Measurements from ENCODE around the gene EXO1.

EXO1 gene

DNA sequence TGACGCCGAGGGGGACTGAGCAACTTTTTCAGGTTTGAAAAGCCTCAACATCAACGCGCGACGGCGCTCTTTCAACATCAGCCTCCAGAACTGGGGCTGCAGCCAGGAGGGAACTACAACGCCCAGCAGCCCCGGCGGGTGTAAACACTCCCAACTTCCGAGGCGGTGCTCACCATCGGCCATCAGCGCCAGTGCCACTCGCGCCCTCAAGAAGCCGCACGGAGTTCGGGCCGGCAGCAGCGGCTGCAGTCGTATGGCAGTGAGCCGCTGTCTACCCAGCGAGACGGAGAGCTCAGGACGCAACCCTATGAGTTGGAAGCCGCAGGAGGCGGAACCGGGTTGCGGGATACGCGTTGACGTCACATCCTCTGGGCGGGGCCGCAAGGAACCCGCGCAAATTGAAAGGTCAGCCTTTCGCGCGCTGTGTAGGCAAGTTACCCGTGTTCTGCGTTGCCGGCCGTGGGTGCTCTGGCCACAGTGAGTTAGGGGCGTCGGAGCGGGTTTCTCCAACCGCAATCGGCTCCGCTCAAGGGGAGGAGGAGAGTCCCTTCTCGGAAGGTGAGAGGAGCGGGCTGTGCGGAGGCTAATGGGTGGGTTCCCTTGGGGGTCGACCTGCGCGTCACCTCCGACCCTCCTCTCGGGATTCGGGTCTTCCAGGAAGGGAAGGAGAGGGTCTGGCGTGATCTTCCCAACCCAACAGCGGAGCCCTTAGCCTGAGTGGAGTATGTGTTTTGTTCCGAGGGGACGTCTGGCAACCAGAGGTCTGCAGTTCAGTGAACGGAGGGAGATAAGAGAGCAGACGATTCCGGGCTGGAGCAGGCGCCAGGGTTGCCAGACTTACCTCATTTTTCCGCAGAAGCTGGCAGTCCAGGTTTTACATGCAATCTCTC lies at the start of gene EXO1 (continued):
- TF ChIP-seq, protein P1, sequence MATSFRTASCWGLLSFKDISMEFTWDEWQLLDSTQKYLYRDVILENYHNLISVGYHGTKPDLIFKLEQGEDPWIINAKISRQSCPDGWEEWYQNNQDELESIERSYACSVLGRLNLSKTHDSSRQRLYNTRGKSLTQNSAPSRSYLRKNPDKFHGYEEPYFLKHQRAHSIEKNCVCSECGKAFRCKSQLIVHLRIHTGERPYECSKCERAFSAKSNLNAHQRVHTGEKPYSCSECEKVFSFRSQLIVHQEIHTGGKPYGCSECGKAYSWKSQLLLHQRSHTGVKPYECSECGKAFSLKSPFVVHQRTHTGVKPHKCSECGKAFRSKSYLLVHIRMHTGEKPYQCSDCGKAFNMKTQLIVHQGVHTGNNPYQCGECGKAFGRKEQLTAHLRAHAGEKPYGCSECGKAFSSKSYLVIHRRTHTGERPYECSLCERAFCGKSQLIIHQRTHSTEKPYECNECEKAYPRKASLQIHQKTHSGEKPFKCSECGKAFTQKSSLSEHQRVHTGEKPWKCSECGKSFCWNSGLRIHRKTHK (tag by site-specific recombination; IDR thresholded peaks at IDR 0.05), result no peak
- TF ChIP-seq ZNF114 (tag by site-specific recombination; IDR thresholded peaks at IDR 0.05) (no peak), ZSCAN30 (tag by site-specific recombination; IDR thresholded peaks at IDR 0.05) (peak; percentile 67; the same call in 1 of the 2 replicates), OSR2 (tag by site-specific recombination; IDR thresholded peaks at IDR 0.05) (no peak), ZNF768 (tag by site-specific recombination; IDR thresholded peaks at IDR 0.05) (no peak), KLF8 (tag by site-specific recombination; IDR thresholded peaks at IDR 0.05) (peak; percentile 98), ZNF423 (tag by site-specific recombination; IDR thresholded peaks at IDR 0.05) (no peak; the same call in 1 of the 2 replicates), ZNF274 (IDR thresholded peaks at IDR 0.05; ENCODE audit: low read length) (no peak), ZNF274 (tag by site-specific recombination; IDR thresholded peaks at IDR 0.05; ENCODE audit: borderline replicate concordance) (no peak), ZNF169 (tag by site-specific recombination; IDR thresholded peaks at IDR 0.05) (no peak), ZNF76 (tag by site-specific recombination; IDR thresholded peaks at IDR 0.05; ENCODE audit: borderline replicate concordance, low read depth) (peak; percentile 97), ZNF391 (tag by site-specific recombination; IDR thresholded peaks at IDR 0.05; ENCODE audit: borderline replicate concordance, low read depth) (peak; percentile 85; the same call in 1 of the 2 replicates), SCRT2 (tag by site-specific recombination; IDR thresholded peaks at IDR 0.05) (peak; percentile 49), ZNF785 (tag by site-specific recombination; IDR thresholded peaks at IDR 0.05) (0 out of 2 replicates have a peak, but pooled peaks have one; percentile 29), ZFP37 (tag by site-specific recombination; IDR thresholded peaks at IDR 0.05) (peak; percentile 99), ZXDB (tag by site-specific recombination; IDR thresholded peaks at IDR 0.05) (peak; percentile 95), ZNF747 (tag by site-specific recombination; IDR thresholded peaks at IDR 0.05) (no peak), BCL11A (tag by site-specific recombination; IDR thresholded peaks at IDR 0.05; ENCODE audit: low read depth) (no peak; the same call in 1 of the 2 replicates), WT1 (tag by site-specific recombination; IDR thresholded peaks at IDR 0.05) (no peak; the same call in none of the 2 replicates), ZBTB1 (tag by site-specific recombination; IDR thresholded peaks at IDR 0.05) (peak; percentile 99), KLF16 (tag by site-specific recombination; IDR thresholded peaks at IDR 0.05) (peak; percentile 93), ZFP69B (tag by site-specific recombination; IDR thresholded peaks at IDR 0.05) (no peak; the same call in 1 of the 2 replicates)
- TF ChIP-seq, protein P2, sequence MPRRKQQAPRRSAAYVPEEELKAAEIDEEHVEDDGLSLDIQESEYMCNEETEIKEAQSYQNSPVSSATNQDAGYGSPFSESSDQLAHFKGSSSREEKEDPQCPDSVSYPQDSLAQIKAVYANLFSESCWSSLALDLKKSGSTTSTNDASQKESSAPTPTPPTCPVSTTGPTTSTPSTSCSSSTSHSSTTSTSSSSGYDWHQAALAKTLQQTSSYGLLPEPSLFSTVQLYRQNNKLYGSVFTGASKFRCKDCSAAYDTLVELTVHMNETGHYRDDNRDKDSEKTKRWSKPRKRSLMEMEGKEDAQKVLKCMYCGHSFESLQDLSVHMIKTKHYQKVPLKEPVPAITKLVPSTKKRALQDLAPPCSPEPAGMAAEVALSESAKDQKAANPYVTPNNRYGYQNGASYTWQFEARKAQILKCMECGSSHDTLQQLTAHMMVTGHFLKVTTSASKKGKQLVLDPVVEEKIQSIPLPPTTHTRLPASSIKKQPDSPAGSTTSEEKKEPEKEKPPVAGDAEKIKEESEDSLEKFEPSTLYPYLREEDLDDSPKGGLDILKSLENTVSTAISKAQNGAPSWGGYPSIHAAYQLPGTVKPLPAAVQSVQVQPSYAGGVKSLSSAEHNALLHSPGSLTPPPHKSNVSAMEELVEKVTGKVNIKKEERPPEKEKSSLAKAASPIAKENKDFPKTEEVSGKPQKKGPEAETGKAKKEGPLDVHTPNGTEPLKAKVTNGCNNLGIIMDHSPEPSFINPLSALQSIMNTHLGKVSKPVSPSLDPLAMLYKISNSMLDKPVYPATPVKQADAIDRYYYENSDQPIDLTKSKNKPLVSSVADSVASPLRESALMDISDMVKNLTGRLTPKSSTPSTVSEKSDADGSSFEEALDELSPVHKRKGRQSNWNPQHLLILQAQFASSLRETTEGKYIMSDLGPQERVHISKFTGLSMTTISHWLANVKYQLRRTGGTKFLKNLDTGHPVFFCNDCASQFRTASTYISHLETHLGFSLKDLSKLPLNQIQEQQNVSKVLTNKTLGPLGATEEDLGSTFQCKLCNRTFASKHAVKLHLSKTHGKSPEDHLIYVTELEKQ (tag by site-specific recombination; IDR thresholded peaks at IDR 0.05; ENCODE audit: borderline replicate concordance), result no peak; the same call in none of the 2 replicates
- TF ChIP-seq, protein P3, sequence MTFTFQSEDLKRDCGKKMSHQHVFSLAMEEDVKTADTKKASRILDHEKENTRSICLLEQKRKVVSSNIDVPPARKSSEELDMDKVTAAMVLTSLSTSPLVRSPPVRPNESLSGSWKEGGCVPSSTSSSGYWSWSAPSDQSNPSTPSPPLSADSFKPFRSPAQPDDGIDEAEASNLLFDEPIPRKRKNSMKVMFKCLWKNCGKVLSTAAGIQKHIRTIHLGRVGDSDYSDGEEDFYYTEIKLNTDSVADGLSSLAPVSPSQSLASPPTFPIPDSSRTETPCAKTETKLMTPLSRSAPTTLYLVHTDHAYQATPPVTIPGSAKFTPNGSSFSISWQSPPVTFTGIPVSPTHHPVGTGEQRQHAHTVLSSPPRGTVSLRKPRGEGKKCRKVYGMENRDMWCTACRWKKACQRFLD (tag by site-specific recombination; IDR thresholded peaks at IDR 0.05), result no peak
- TF ChIP-seq, protein P4, sequence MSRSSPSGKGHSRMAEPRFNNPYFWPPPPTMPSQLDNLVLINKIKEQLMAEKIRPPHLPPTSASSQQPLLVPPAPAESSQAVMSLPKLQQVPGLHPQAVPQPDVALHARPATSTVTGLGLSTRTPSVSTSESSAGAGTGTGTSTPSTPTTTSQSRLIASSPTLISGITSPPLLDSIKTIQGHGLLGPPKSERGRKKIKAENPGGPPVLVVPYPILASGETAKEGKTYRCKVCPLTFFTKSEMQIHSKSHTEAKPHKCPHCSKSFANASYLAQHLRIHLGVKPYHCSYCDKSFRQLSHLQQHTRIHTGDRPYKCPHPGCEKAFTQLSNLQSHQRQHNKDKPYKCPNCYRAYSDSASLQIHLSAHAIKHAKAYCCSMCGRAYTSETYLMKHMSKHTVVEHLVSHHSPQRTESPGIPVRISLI (tag by site-specific recombination; IDR thresholded peaks at IDR 0.05), result peak; percentile 85
- TF ChIP-seq, protein P5, sequence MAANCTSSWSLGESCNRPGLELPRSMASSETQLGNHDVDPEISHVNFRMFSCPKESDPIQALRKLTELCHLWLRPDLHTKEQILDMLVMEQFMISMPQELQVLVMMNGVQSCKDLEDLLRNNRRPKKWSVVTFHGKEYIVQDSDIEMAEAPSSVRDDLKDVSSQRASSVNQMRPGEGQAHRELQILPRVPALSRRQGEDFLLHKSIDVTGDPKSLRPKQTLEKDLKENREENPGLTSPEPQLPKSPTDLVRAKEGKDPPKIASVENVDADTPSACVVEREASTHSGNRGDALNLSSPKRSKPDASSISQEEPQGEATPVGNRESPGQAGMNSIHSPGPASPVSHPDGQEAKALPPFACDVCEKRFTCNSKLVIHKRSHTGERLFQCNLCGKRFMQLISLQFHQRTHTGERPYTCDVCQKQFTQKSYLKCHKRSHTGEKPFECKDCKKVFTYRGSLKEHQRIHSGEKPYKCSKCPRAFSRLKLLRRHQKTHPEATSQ (tag by site-specific recombination; IDR thresholded peaks at IDR 0.05), result peak; percentile 64
- TF ChIP-seq, protein P6, sequence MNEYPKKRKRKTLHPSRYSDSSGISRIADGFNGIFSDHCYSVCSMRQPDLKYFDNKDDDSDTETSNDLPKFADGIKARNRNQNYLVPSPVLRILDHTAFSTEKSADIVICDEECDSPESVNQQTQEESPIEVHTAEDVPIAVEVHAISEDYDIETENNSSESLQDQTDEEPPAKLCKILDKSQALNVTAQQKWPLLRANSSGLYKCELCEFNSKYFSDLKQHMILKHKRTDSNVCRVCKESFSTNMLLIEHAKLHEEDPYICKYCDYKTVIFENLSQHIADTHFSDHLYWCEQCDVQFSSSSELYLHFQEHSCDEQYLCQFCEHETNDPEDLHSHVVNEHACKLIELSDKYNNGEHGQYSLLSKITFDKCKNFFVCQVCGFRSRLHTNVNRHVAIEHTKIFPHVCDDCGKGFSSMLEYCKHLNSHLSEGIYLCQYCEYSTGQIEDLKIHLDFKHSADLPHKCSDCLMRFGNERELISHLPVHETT (tag by site-specific recombination; IDR thresholded peaks at IDR 0.05), result peak; percentile 81

All from HEK293 (cell line).